ENCODE data around the gene MYCT1.
"Not testable (repeated sequence)": the region's sequence is repeated elsewhere in the genome, so short reads cannot be mapped to it uniquely, and the experiment has no call there.

GRCh38 chr6:152682935-152683334 lies 14.8 kb upstream of the MYCT1 start:
- TF ChIP-seq, protein P1, sequence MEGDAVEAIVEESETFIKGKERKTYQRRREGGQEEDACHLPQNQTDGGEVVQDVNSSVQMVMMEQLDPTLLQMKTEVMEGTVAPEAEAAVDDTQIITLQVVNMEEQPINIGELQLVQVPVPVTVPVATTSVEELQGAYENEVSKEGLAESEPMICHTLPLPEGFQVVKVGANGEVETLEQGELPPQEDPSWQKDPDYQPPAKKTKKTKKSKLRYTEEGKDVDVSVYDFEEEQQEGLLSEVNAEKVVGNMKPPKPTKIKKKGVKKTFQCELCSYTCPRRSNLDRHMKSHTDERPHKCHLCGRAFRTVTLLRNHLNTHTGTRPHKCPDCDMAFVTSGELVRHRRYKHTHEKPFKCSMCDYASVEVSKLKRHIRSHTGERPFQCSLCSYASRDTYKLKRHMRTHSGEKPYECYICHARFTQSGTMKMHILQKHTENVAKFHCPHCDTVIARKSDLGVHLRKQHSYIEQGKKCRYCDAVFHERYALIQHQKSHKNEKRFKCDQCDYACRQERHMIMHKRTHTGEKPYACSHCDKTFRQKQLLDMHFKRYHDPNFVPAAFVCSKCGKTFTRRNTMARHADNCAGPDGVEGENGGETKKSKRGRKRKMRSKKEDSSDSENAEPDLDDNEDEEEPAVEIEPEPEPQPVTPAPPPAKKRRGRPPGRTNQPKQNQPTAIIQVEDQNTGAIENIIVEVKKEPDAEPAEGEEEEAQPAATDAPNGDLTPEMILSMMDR (IDR thresholded peaks at IDR 0.05), result not testable (repeated sequence)
- TF ChIP-seq POLR2A (IDR thresholded peaks at IDR 0.05), result not testable (repeated sequence)
